ENCODE measurements around the gene FOXQ1. TPM values are rescaled to one million over a fixed set of nuclear protein-coding genes. Genes with fewer than 3 reads are reported as not detected.

FOXQ1 gene
- total and polyA plus RNA-seq, 2 of the 13 experiments (the other 11 are each of a cell fraction or from before 2014, with no cell fraction given): 35.2 to 39.8 TPM

- TF ChIP-seq, protein P1, sequence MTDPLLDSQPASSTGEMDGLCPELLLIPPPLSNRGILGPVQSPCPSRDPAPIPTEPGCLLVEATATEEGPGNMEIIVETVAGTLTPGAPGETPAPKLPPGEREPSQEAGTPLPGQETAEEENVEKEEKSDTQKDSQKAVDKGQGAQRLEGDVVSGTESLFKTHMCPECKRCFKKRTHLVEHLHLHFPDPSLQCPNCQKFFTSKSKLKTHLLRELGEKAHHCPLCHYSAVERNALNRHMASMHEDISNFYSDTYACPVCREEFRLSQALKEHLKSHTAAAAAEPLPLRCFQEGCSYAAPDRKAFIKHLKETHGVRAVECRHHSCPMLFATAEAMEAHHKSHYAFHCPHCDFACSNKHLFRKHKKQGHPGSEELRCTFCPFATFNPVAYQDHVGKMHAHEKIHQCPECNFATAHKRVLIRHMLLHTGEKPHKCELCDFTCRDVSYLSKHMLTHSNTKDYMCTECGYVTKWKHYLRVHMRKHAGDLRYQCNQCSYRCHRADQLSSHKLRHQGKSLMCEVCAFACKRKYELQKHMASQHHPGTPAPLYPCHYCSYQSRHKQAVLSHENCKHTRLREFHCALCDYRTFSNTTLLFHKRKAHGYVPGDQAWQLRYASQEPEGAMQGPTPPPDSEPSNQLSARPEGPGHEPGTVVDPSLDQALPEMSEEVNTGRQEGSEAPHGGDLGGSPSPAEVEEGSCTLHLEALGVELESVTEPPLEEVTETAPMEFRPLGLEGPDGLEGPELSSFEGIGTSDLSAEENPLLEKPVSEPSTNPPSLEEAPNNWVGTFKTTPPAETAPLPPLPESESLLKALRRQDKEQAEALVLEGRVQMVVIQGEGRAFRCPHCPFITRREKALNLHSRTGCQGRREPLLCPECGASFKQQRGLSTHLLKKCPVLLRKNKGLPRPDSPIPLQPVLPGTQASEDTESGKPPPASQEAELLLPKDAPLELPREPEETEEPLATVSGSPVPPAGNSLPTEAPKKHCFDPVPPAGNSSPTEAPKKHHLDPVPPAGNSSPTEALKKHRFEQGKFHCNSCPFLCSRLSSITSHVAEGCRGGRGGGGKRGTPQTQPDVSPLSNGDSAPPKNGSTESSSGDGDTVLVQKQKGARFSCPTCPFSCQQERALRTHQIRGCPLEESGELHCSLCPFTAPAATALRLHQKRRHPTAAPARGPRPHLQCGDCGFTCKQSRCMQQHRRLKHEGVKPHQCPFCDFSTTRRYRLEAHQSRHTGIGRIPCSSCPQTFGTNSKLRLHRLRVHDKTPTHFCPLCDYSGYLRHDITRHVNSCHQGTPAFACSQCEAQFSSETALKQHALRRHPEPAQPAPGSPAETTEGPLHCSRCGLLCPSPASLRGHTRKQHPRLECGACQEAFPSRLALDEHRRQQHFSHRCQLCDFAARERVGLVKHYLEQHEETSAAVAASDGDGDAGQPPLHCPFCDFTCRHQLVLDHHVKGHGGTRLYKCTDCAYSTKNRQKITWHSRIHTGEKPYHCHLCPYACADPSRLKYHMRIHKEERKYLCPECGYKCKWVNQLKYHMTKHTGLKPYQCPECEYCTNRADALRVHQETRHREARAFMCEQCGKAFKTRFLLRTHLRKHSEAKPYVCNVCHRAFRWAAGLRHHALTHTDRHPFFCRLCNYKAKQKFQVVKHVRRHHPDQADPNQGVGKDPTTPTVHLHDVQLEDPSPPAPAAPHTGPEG (CRISPR knock-in tag; IDR thresholded peaks at IDR 0.05): peak; percentile 80
- TF ChIP-seq JUN (CRISPR knock-in tag; IDR thresholded peaks at IDR 0.05) (no peak), ZNF574 (CRISPR knock-in tag; IDR thresholded peaks at IDR 0.05) (peak; percentile 74), XRCC5 (optimal IDR thresholded peaks at IDR 0.05; ENCODE audit: low read length) (peak; percentile 88), ZNF264 (CRISPR knock-in tag; IDR thresholded peaks at IDR 0.05) (peak; percentile 24), ZNF337 (CRISPR knock-in tag; IDR thresholded peaks at IDR 0.05; ENCODE audit: borderline replicate concordance, low read depth) (no peak), BORCS8-MEF2B (CRISPR knock-in tag; IDR thresholded peaks at IDR 0.05) (peak; percentile 75; the same call in 1 of the 2 replicates), MED8 (CRISPR knock-in tag; IDR thresholded peaks at IDR 0.05; ENCODE audit: insufficient replicate concordance) (peak; percentile 66), ZNF761 (CRISPR knock-in tag; conservative IDR thresholded peaks at IDR 0.05) (no peak), CCDC6 (CRISPR knock-in tag; IDR thresholded peaks at IDR 0.05) (no peak), ZNF234 (CRISPR knock-in tag; conservative IDR thresholded peaks at IDR 0.05) (no peak), ZNF747 (CRISPR knock-in tag; IDR thresholded peaks at IDR 0.05; ENCODE audit: borderline replicate concordance) (no peak), MIER2 (CRISPR knock-in tag; IDR thresholded peaks at IDR 0.05) (no peak), ZNF839 (CRISPR knock-in tag; IDR thresholded peaks at IDR 0.05; ENCODE audit: borderline replicate concordance) (no peak), DNMT3B (CRISPR knock-in tag; conservative IDR thresholded peaks at IDR 0.05) (no peak), ZNF441 (CRISPR knock-in tag; IDR thresholded peaks at IDR 0.05; ENCODE audit: borderline replicate concordance) (peak; percentile 65; the same call in 1 of the 2 replicates), TAF1 (CRISPR knock-in tag; IDR thresholded peaks at IDR 0.05) (peak; percentile 54)
- TF ChIP-seq, protein P2, sequence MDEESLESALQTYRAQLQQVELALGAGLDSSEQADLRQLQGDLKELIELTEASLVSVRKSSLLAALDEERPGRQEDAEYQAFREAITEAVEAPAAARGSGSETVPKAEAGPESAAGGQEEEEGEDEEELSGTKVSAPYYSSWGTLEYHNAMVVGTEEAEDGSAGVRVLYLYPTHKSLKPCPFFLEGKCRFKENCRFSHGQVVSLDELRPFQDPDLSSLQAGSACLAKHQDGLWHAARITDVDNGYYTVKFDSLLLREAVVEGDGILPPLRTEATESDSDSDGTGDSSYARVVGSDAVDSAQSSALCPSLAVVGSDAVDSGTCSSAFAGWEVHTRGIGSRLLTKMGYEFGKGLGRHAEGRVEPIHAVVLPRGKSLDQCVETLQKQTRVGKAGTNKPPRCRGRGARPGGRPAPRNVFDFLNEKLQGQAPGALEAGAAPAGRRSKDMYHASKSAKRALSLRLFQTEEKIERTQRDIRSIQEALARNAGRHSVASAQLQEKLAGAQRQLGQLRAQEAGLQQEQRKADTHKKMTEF (CRISPR knock-in tag; IDR thresholded peaks at IDR 0.05): peak; percentile 62; the same call in 1 of the 2 replicates
- TF ChIP-seq, protein P3, sequence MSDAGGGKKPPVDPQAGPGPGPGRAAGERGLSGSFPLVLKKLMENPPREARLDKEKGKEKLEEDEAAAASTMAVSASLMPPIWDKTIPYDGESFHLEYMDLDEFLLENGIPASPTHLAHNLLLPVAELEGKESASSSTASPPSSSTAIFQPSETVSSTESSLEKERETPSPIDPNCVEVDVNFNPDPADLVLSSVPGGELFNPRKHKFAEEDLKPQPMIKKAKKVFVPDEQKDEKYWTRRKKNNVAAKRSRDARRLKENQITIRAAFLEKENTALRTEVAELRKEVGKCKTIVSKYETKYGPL (CRISPR knock-in tag; IDR thresholded peaks at IDR 0.05): 0 out of 2 replicates have a peak, but pooled peaks have one; percentile 28
Observed at GRCh38 chr6:1313767-1314503, 2.0 kb downstream of the FOXQ1 start (continued).
